A549 (cell line): ENCODE measurements around the gene RBM7. TPM values are rescaled to one million over a fixed set of nuclear protein-coding genes. Genes with fewer than 3 reads are reported as not detected.
A peak's percentile ranks its signal among the peaks of the same experiment; 100 is the strongest.

ENCODE experiments used
- ATAC-seq, 2 experiments: fragments of 200-7000 bp in 1 of 2; fragments of >200 bp in 1 of 2; cut with Nextera tagmentation in 1 of 2; cut with Tn5 transposase in 1 of 2; 3 replicates each; pipeline versions ENCODE4 v1.8.0 to v1.9.1; 2018 to 2020; ENCODE audit warnings: mild to moderate bottlenecking in 1 of 2, moderate library complexity in 1 of 2
- CTCF ChIA-PET: fragments of 300-600 bp; sonication (Branson Sonifier 250); formaldehyde crosslinking; extraction: SDS; loops from one replicate; lab custom pipeline; 2021; ENCODE audit warnings: antibody characterized with exemption, inconsistent platforms; lab: Yijun Ruan, JAX
- POLR2A ChIA-PET: fragments of 350-600 bp; formaldehyde crosslinking; extraction: SDS; loops from one replicate; lab custom pipeline; 2021; ENCODE audit warnings: antibody characterized with exemption, inconsistent platforms; lab: Yijun Ruan, JAX
- DNase-seq, 2 experiments: peaks; one replicate each; pipeline versions ENCODE4 v3.0.0 to v3.0.0-alpha.2; 2011 to 2016; ENCODE audit warnings: low read depth in 1 of 2, low spot score in 1 of 2
- FAIRE-seq: peaks from 2 replicates; lab custom pipeline; 2011; peaks lifted over from hg19 to GRCh38; lab: Jason Lieb, UNC
- H3K27ac ChIP-seq, 2 experiments: fragments of >200 bp; sonication (Bioruptor Twin); formaldehyde crosslinking; 3 replicates each; pipeline ENCODE4 v1.5.1; 2016 to 2017
- H3K4me1 ChIP-seq: fragments of >200 bp; sonication (Bioruptor Twin); formaldehyde crosslinking; 3 replicates; pipeline ENCODE4 v1.6.1; 2016
- H3K4me2 ChIP-seq: fragments of >200 bp; sonication (Bioruptor Twin); formaldehyde crosslinking; 3 replicates; pipeline ENCODE4 v1.6.1; 2016
- H3K4me3 ChIP-seq: fragments of >200 bp; sonication (Bioruptor Twin); formaldehyde crosslinking; 3 replicates; pipeline ENCODE4 v1.5.1; 2016
- H3K9me3 ChIP-seq: fragments of >200 bp; sonication (Bioruptor Twin); formaldehyde crosslinking; 3 replicates; pipeline ENCODE4 v1.6.1; 2016
- BHLHE40 ChIP-seq: IDR thresholded peaks from 2 replicates; pipeline ENCODE4 v1.6.1; 2012; ENCODE audit warnings: low read depth, low read length, inconsistent platforms
- CBX8 ChIP-seq: fragments of 200-600 bp; sonication (generic); IDR thresholded peaks from 2 replicates; pipeline ENCODE4 v1.6.1; 2016
- CHD2 ChIP-seq: fragments of 150-350 bp; IDR thresholded peaks from 2 replicates; pipeline ENCODE4 v1.6.1; 2014; ENCODE audit warnings: low read length; ENCODE audit not compliant: partially characterized antibody
- EHF ChIP-seq: fragments of 250-450 bp; sonication (Bioruptor Pico); IDR thresholded peaks from 2 replicates; pipeline ENCODE4 v1.5.0; 2020; ENCODE audit warnings: mild to moderate bottlenecking
- EHMT2 ChIP-seq: fragments of 200-600 bp; sonication (generic); IDR thresholded peaks from 2 replicates; pipeline ENCODE4 v1.6.1; 2016; ENCODE audit warnings: antibody characterized with exemption, low read depth, mild to moderate bottlenecking, moderate library complexity
- ESRRA ChIP-seq: fragments of 150-350 bp; IDR thresholded peaks from 2 replicates; pipeline ENCODE4 v1.6.1; 2014; ENCODE audit warnings: mild to moderate bottlenecking, low read length, borderline replicate concordance
- FOXS1 ChIP-seq: fragments of 250-450 bp; sonication (Bioruptor Pico); IDR thresholded peaks from 2 replicates; pipeline ENCODE4 v1.5.0; 2020; ENCODE audit warnings: mild to moderate bottlenecking, moderate library complexity
- GATA3 ChIP-seq: IDR thresholded peaks from 2 replicates; pipeline ENCODE4 v1.6.1; 2012; ENCODE audit warnings: borderline replicate concordance
- HDAC2 ChIP-seq: fragments of 200-600 bp; sonication (generic); IDR thresholded peaks from 2 replicates; pipeline ENCODE4 v1.6.1; 2016
- HEYL ChIP-seq: fragments of 250-450 bp; sonication (Bioruptor Pico); IDR thresholded peaks from 2 replicates; pipeline ENCODE4 v1.8.0; 2021; ENCODE audit warnings: mild to moderate bottlenecking, moderate library complexity
- HOXA7 ChIP-seq: fragments of 250-450 bp; sonication (Bioruptor Pico); IDR thresholded peaks from 2 replicates; pipeline ENCODE4 v1.5.0; 2020; ENCODE audit warnings: mild to moderate bottlenecking, moderate library complexity
- JUN ChIP-seq, 2 experiments: fragments of >200 bp; sonication (Bioruptor Twin); formaldehyde crosslinking; IDR thresholded peaks; 2 replicates in 1 of 2; 3 replicates in 1 of 2; pipeline ENCODE4 v1.6.1; 2016 to 2017
- JUNB ChIP-seq: fragments of >200 bp; sonication (Bioruptor Twin); formaldehyde crosslinking; IDR thresholded peaks from 2 replicates; pipeline ENCODE4 v1.6.1; 2016
- MAFK ChIP-seq: fragments of 450-650 bp; IDR thresholded peaks from 2 replicates; pipeline ENCODE4 v1.6.1; 2014; ENCODE audit not compliant: partially characterized antibody
- MAZ ChIP-seq: fragments of 150-350 bp; IDR thresholded peaks from 2 replicates; pipeline ENCODE4 v1.6.1; 2014; ENCODE audit warnings: antibody characterized with exemption, low read depth, low read length, borderline replicate concordance
- NFE2L2 ChIP-seq: fragments of 150-350 bp; conservative IDR thresholded peaks from 2 replicates; pipeline ENCODE4 v1.6.1; 2014; ENCODE audit warnings: low read length
- NR3C1 ChIP-seq: fragments of >200 bp; sonication (Bioruptor Twin); formaldehyde crosslinking; IDR thresholded peaks from 3 replicates; pipeline ENCODE4 v1.6.1; 2017
- PBX3 ChIP-seq: IDR thresholded peaks from 2 replicates; pipeline ENCODE4 v1.6.1; 2012
- POLR2AphosphoS2 ChIP-seq: conservative IDR thresholded peaks from 2 replicates; pipeline ENCODE4 v1.6.1; 2012; ENCODE audit warnings: low read length, improper control_type of control experiment, inconsistent platforms
- REST ChIP-seq: fragments of 200-600 bp; sonication (generic); IDR thresholded peaks from 2 replicates; pipeline ENCODE4 v1.6.1; 2016; ENCODE audit warnings: antibody characterized with exemption, mild to moderate bottlenecking, moderate library complexity
- RFX5 ChIP-seq: fragments of 450-650 bp; IDR thresholded peaks from 2 replicates; pipeline ENCODE4 v1.7.1; 2014; ENCODE audit warnings: antibody characterized with exemption, mild to moderate bottlenecking, moderate library complexity
- RNF2 ChIP-seq: fragments of 200-600 bp; sonication (generic); IDR thresholded peaks from 2 replicates; pipeline ENCODE4 v1.6.1; 2016; ENCODE audit warnings: low read depth, mild to moderate bottlenecking, antibody characterized with exemption, moderate library complexity, borderline replicate concordance
- ZNF302 ChIP-seq: fragments of 250-450 bp; sonication (Bioruptor Pico); IDR thresholded peaks from 2 replicates; pipeline ENCODE4 v1.9.0; 2021; ENCODE audit warnings: inconsistent platforms, mild to moderate bottlenecking, moderate library complexity
- ZSCAN20 ChIP-seq: fragments of 250-450 bp; sonication (Bioruptor Pico); IDR thresholded peaks from 2 replicates; pipeline ENCODE4 v1.8.0; 2022; ENCODE audit warnings: mild to moderate bottlenecking, moderate library complexity
- WGBS: methylation state at CpG from one replicate; pipeline ENCODE4 v1.1.6; 2017; ENCODE audit errors: missing lambda C conversion rate; 5-methylcytosine and 5-hydroxymethylcytosine counted together
- polyA plus RNA-seq, 4 experiments: library from polyadenylated mRNA; depleted of rRNA in 3 of 4; stranded (reverse); fragments of >200 nt; fragmentation: RNase III in 1 of 4; extraction: RNeasy Plus Mini Kit Qiagen cat#74134 plus additional on column Dnase treatment in 1 of 4; gene quantifications; 2 replicates in 3 of 4; 3 replicates in 1 of 4; pipeline ENCODE4 v1.2.3, GENCODE V29; 2011 to 2017
- TF ChIP-seq, protein P1 (sequence below): IDR thresholded peaks from 2 replicates; pipeline ENCODE4 v1.6.1; 2012; ENCODE audit warnings: low read depth, borderline replicate concordance
- TF ChIP-seq, protein P2 (sequence below): fragments of 250-450 bp; sonication (Bioruptor Pico); IDR thresholded peaks from 2 replicates; pipeline ENCODE4 v1.5.0; 2021; ENCODE audit warnings: mild to moderate bottlenecking, moderate library complexity, borderline replicate concordance

Gene RBM7
- polyA plus RNA-seq, 2 of the 4 experiments (the other 2 are of a cell fraction): 33.6 to 41.2 TPM

DNA sequence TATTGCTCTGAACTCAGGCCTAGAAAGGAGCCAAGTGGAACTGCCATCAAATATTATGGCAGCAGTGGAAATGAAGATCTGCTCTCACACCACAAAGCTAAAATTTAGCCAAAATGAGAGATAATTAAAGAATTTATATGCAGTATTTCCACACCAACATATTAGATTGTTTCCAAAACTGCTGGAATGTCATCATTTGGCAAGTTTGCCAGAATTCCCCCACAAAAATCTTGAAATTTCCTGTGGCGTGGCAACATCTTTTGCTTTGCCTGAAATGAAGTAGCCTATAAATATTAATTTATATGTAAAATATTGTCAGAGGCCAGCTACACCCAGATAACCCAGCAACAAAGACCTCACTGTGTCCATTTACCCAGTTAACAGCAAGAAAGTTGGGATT lies 13.9 kb upstream of the RBM7 start (continued):
- TF ChIP-seq REST (no peak), NR3C1 (no peak), GATA3 (no peak), MAZ (no peak), EHMT2 (no peak), ZNF302 (CRISPR knock-in tag) (no peak), HEYL (CRISPR knock-in tag) (no peak), JUNB (no peak), CHD2 (no peak), CBX8 (no peak), ZSCAN20 (CRISPR knock-in tag) (no peak), ESRRA (no peak)
- TF ChIP-seq, protein P1, sequence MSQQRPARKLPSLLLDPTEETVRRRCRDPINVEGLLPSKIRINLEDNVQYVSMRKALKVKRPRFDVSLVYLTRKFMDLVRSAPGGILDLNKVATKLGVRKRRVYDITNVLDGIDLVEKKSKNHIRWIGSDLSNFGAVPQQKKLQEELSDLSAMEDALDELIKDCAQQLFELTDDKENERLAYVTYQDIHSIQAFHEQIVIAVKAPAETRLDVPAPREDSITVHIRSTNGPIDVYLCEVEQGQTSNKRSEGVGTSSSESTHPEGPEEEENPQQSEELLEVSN: no peak

- H3K9me3 ChIP-seq: no peaks in the 10 kb centered on the region
- ChIA-PET CTCF (interaction anchor here (0.5 to 1.2 kb wide), 2 partner anchors 112 to 375 kb away, joined by 3 to 5 read pairs; no protein-coding TSS in a partner anchor), POLR2A (interaction anchor here (0.6 kb wide), 2 partner anchors 19 to 46 kb away, joined by 3 to 4 read pairs; partner anchors contain the start of gene REXO2)
- peak in 1 of 2 experiments; percentile 28; a peak in 1 of 6 replicates for ATAC-seq
- 85% methylated on average over 4 of the region's 4 CpGs for WGBS
- TF ChIP-seq MAZ (no peak), NFE2L2 (no peak), RNF2 (no peak), MAFK (no peak), POLR2AphosphoS2 (no peak), BHLHE40 (no peak), RFX5 (no peak), JUN (IDR thresholded peaks at IDR 0.05) (no peak), FOXS1 (CRISPR knock-in tag) (no peak), HOXA7 (no peak), JUNB (no peak), PBX3 (no peak), HDAC2 (no peak), EHF (no peak)
- TF ChIP-seq, protein P2, sequence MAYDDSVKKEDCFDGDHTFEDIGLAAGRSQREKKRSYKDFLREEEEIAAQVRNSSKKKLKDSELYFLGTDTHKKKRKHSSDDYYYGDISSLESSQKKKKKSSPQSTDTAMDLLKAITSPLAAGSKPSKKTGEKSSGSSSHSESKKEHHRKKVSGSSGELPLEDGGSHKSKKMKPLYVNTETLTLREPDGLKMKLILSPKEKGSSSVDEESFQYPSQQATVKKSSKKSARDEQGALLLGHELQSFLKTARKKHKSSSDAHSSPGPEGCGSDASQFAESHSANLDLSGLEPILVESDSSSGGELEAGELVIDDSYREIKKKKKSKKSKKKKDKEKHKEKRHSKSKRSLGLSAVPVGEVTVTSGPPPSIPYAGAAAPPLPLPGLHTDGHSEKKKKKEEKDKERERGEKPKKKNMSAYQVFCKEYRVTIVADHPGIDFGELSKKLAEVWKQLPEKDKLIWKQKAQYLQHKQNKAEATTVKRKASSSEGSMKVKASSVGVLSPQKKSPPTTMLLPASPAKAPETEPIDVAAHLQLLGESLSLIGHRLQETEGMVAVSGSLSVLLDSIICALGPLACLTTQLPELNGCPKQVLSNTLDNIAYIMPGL (CRISPR knock-in tag): no peak
- no peak overlapping the region for H3K4me2 ChIP-seq
- no peak for DNase-seq
- no peak for FAIRE-seq
- H3K27ac ChIP-seq: no peak overlapping the region
- H3K4me3 ChIP-seq: no peak overlapping the region
- peaks cover 6% of the 10 kb centered on the region; the same call in 2 of the 3 replicates for H3K4me1 ChIP-seq
Measured at GRCh38 chr11:114392735-114393667, 7.5 kb upstream of the RBM7 start.
